HG02943 (cell line): Measurements from ENCODE around the gene SCYL1.
"Not testable (repeated sequence)": the region's sequence is repeated elsewhere in the genome, so short reads cannot be mapped to it uniquely, and the experiment has no call there.

Experiments
- ATAC-seq: cut with Tn5 transposase; IDR thresholded peaks from one replicate; pipeline ENCODE4 v1.9.1; 2021; ENCODE audit warnings: mild to moderate bottlenecking, low read depth, moderate library complexity; ENCODE audit not compliant: unreplicated experiment

The SCYL1 gene

DNA sequence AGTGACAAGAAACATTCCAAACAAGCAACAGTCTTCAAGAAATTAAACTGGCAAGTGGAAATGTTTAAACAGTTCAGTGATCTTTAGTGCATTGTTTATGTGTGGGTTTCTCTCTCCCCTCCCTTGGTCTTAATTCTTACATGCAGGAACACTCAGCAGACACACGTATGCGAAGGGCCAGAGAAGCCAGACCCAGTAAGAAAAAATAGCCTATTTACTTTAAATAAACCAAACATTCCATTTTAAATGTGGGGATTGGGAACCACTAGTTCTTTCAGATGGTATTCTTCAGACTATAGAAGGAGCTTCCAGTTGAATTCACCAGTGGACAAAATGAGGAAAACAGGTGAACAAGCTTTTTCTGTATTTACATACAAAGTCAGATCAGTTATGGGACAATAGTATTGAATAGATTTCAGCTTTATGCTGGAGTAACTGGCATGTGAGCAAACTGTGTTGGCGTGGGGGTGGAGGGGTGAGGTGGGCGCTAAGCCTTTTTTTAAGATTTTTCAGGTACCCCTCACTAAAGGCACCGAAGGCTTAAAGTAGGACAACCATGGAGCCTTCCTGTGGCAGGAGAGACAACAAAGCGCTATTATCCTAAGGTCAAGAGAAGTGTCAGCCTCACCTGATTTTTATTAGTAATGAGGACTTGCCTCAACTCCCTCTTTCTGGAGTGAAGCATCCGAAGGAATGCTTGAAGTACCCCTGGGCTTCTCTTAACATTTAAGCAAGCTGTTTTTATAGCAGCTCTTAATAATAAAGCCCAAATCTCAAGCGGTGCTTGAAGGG lies 20.0 kb upstream of the SCYL1 start:
- ATAC-seq: no peak

DNA sequence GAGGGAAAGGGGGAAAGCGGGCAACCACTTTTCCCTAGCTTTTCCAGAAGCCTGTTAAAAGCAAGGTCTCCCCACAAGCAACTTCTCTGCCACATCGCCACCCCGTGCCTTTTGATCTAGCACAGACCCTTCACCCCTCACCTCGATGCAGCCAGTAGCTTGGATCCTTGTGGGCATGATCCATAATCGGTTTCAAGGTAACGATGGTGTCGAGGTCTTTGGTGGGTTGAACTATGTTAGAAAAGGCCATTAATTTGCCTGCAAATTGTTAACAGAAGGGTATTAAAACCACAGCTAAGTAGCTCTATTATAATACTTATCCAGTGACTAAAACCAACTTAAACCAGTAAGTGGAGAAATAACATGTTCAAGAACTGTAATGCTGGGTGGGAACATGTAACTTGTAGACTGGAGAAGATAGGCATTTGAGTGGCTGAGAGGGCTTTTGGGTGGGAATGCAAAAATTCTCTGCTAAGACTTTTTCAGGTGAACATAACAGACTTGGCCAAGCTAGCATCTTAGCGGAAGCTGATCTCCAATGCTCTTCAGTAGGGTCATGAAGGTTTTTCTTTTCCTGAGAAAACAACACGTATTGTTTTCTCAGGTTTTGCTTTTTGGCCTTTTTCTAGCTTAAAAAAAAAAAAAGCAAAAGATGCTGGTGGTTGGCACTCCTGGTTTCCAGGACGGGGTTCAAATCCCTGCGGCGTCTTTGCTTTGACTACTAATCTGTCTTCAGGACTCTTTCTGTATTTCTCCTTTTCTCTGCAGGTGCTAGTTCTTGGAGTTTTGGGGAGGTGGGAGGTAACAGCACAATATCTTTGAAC lies 19.2 kb upstream of the SCYL1 start:
- no peak for ATAC-seq

DNA sequence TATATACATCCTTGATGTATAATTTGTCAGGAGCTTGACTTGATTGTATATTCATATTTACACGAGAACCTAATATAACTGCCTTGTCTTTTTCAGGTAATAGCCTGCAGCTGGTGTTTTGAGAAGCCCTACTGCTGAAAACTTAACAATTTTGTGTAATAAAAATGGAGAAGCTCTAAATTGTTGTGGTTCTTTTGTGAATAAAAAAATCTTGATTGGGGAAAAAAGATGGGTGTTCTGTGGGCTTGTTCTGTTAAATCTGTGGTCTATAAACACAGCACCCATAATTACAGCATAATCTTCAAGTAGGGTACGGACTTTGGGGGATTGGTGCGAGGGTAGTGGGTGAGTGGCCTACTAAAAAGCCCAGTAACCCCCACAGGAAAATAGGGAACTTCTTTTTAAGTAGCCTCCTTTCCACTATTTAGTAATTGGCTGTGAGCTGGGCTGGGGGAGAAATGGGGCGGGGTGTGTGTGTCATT lies 18.6 kb upstream of the SCYL1 start:
- no peak for ATAC-seq

DNA sequence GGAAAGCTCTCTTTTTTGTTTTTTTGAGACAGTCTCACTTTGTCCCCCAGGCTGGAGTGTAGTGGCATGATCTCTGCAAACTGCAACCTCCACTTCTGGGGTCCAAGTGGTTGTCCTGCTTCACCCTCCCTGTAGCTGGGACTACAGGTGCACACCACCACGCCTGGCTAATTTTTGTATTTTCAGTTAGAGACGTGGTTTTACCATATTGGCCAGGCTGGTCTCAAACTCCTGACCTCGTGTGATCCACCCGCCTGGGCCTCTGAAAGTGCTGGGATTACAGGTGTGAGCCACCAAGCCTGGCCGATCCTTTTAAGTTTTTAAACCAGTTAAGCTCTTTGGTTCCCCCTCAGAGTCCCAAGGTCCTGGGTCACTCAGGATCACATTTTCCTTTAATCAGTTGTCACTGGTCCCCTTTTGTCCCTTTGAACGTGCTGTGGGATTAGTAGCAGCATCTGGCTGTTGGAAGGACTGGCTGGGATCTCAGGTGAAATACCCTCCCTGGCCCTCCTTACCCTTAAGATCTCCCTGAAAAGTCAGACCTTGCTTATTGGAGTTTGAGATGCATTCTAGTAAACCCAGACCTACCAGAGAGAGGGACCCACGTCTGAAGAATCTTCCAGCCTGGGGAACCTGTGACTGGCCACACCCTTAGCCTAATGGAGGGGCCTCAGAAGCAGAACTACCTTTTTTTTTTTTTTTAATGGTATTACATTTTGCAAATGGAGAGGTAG lies 17.9 kb upstream of the SCYL1 start:
- ATAC-seq: peak; percentile 9

DNA sequence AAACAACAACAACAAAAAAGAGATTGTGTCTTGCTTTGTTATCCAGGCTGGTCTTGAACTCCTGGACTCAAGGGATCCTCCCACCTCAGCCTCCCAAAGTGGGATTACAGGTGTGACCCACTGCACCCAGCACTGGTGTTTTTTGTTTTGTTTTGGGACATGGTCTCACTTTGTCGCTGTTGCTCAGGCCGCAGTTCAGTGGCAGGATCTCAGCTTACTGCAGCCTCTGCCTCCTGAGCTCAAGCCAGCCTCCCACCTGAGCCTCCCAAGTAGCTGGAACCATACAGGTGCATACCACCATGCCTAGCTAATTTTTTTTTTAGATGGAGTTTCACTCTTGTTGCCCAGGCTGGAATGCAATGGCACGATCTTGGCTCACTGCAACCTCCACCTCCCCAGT lies 12.6 kb upstream of the SCYL1 start:
- ATAC-seq: not testable (repeated sequence)

DNA sequence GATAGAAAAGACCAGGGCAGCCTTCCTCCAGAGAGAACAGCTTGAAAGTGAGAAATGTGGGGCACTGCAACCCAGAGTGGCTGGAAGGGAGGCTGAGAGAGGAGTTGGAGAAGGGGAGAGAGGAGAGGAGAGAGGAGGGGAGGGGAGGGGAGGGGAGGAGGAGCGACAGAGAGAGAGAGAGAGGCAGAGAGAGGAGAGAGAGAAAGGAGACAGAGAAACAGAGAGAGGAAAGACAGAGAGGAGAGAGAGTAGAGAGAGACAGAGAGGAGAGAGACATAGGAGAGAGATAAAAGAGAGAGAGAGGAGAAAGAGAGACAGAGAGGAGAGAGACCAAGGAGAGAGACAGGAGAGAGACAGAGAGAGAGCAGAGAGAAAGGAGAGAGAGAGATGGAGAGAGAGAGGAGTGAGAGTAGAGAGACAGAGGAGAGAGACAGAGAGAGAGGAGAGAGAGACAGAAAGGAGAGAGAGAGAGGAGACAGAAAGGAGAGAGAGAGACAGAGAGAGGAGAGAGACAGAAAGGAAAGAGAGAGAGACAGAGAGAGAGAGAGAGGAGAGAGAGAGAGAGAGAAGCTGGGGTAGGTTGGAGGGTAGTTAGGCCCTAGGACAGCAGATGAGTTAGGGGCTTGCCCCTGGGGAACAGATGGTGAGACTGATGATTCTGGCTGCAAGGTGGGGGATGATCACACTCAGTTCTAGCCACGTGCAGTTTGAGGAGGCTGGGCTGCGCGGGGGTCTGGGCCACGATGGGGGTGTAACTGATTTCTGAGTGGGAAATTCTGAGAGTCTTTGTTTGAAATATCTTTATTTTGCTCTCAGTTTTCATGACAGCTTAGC lies 8.5 kb upstream of the SCYL1 start:
- no peak for ATAC-seq

DNA sequence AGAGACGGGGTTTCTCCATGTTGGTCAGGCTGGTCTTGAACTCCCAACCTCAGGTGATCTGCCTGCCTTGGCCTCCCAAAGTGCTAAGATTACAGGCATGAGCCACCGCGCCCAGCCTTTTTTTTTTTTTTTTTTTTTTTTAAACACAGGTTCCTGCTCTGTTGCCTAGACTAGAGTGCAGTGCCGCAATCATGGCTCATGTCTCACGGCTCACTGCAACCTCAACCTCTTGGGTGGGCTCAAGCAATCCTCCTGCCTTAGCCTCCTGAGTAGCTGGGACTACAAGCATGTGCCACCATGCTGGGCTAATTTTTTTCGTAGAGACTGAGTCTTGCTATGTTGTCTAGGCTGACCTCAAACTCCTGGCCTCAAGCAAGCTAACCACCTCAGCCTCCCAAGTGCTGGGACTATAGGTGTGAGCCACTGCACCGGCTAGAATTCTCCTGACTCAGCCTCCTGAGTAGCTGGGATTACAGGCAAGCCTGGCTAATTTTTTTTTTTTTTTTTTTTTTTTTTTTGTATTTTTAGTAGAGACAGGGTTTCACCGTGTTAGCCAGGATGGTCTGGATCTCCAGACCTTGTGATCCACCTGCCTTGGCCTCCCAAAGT lies 5.8 kb upstream of the SCYL1 start:
- ATAC-seq: not testable (repeated sequence)

DNA sequence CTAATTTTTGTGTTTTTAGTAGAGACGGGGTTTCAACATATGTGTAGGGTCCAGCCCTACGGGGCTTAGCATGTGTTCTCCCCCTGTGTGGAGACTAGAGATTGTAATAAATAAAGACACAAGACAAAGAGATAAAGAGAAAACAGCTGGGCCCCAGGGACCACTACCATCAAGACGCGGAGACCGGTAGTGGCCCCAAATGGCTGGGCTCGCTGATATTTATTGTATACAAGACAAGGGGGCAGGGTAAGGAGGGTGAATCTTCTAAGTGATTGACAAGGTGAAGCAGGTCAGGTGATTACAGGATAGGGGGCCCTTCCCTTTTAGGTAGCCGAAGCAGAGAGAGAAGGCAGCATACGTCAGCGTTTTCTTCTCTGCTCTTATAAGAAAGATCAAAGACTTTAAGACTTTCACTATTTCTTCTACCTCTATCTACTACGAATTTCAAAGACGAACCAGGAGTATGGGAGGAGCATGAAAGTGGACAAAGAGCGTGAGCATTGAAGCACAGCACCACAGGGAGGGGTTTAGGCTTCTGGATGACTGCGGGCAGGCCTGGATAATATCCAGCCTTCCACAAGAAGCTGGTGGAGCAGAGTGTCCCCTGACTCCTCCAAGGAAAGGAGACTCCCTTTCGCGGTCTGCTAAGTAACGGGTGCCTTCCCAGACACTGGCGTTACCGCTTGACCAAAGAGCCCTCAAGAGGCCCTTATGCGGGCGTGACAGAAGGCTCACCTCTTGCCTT lies 2.9 kb upstream of the SCYL1 start:
- not testable (repeated sequence) for ATAC-seq

DNA sequence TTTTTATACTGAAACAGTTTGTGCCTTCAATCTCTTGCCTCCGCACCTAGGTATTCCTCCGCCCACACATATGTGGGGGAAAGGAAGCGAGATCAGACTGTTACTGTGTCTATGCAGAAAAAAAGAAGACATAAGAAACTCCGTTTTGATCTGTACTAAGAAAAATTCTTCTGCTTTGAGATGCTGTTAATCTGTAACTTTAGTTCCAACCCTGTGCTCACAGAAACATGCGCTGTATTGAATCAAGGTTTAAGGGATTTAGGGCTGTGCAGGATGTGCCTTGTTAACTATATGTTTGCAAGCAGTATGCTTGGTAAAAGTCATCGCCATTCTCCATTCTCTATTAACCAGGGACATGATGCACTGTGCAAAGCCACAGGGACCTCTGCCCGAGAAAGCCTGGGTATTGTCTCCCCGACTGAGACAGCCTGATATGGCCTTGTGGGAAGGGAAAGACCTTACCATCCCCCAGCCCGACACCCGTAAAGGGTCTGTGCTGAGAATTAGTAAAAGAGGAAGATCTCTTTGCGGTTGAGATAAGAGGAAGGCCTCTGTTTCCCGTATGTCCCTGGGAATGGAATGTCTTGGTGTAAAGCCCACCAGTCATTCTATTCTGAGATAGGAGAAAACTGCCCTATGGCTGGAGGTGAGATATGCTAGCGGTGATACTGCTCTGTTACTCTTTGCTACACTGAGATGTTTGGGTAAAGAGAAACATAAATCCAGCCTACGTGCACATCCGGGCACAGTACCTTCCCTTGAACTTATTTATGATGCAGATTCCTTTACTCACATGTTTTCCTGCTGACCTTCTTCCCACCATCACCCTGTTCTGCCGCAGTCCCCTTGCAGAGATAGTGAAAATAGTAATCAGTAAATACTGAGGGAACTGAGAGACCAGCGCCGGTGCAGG lies 1.9 kb upstream of the SCYL1 start:
- ATAC-seq: not testable (repeated sequence)

DNA sequence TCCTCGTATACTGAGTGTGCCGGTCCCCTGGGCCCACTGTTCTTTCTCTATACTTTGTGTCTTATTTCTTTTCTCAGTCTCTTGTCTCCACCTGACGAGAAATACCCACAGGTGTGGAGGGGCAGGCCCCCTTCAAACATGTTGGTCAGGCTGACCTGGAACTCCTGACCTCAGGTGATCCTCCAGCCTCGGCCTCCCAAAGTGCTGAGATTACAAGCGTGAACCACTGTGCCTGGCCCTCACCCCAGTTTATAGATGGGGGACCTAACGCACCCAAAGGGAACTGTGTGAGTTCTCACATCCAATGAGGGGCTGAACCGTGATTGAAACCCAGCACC lies 1.3 kb upstream of the SCYL1 start:
- not testable (repeated sequence) for ATAC-seq

DNA sequence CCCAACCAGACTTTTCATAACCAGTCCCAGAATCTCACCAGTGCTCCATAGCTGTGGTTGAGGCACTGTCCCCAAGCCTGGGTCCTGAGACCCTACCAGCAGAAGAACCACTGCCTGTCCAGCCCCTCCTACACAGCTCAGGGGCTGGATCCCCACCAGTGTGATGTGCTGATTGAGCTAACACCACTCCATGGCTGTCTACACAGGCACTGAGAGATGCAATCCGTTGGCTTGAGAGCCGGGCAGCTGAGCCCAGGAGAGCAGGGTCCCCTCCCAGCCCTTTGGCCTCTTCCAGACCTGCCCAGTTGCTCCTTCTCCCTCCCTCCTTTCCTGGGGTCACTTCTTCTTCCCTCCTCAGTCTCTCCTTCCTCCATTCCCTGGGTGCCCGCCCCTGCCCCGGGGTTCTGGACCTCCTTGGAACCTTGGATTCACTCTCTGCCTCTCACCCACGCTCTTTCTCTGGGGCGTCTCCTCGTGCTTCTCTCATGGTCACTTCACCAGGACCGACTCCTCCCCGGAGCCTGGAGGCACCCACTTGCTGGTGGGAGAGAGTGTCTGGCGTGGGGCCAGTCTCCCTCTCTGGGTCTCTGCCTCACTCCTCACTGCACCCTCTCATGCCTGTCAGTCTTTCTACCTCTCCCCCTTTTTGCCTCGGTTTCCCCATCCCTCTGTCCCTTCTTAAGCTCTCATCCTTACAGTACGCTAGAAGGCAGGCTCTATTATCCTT lies 706 bp upstream of the SCYL1 start:
- no peak for ATAC-seq

DNA sequence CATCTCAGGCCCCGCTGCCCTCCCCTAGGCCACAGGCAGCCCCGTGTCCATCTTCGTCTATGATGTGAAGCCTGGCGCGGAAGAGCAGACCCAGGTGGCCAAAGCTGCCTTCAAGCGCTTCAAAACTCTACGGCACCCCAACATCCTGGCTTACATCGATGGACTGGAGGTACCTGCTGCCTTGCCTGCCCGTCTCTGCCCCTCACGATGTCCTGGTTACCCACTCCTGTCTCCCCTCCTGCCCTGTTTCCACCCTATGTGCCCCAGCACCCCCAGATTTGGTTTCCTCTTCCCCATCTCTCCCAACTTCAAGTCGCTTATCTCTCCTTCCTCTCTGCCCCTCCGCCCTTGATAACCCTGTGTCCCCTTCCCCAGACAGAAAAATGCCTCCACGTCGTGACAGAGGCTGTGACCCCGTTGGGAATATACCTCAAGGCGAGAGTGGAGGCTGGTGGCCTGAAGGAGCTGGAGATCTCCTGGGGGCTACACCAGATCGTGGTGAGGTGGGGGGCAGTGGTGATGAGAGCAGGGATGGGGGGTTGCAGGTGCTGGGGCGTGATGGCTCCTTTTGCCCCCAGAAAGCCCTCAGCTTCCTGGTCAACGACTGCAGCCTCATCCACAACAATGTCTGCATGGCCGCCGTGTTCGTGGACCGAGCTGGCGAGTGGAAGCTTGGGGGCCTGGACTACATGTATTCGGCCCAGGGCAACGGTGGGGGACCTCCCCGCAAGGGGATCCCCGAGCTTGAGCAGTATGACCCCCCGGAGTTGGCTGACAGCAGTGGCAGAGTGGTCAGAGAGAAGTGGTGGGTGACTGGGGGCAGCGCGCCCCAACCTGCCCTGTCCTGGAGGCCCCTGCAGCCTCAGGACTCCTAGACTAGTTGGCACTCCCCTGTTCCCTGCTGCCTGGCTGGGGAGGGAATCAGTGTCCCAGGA lies 930 bp downstream of the SCYL1 start:
- ATAC-seq: no peak

DNA sequence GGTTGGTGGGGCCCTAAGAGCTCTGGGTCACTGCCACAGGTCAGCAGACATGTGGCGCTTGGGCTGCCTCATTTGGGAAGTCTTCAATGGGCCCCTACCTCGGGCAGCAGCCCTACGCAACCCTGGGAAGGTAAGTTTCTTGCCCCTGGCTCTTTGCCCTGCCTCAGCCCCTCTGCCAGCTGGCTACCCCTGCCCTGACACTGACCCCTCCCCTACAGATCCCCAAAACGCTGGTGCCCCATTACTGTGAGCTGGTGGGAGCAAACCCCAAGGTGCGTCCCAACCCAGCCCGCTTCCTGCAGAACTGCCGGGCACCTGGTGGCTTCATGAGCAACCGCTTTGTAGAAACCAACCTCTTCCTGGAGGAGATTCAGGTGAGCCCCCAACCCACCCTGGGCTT lies 1.9 kb downstream of the SCYL1 start:
- no peak for ATAC-seq

DNA sequence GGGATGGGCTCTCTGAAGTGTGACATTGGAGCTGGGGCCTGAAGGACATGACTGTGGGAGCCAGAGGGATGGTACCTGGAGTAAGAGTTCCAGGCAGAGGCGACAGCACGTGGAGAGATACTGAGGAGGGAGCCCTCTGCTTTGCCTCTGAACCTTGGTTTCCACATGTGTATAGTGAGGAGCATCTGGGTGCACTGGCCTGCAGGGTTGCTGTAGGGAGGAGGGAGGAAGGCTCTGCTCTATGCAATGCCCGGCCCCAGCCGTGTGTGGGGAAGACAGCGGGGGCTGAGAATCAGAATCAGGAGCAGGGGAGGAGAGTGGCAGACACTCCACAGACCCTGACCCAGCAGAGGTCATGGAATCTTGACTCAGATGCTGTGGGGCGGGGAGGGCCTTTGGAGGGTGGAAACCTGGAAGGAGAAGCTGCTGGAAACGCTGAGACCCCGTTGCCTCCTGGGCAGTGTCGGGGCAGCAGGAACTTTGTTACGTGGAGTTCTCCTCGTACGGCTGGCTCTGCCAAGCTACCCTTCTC lies 4.0 kb downstream of the SCYL1 start:
- no peak for ATAC-seq

DNA sequence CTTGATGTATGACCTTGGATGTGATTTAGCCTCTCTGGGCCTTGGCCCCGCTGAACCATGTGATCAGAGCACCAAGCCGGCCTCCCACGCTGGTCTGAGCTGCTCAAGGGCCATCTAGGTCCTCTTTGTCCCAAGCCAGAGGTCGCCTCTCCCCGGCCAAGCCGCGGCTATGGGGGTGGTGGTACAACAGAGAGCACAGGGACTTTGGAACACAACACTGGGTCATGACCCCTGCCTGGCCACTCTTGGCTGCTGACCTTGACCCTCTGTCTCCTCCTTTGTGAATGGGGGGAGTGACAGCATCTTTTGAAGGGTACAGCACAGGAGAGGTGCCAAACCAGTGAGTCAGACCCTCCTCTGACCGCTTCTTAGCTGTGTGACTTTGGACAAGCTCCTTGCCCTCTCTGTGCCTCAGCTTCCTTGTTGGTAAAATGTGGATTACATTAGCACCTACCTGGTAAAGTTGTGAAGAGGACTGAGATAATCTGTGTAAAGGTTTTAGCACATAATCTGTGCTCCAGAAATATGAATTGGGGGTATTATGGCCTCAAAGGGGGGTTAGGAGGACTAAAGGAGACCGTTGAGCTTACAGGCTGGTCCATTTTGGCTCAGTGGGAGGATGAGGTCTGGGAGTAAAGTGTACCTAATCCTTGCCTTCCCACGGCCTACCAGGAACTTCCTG lies 4.7 kb downstream of the SCYL1 start:
- ATAC-seq: no peak

DNA sequence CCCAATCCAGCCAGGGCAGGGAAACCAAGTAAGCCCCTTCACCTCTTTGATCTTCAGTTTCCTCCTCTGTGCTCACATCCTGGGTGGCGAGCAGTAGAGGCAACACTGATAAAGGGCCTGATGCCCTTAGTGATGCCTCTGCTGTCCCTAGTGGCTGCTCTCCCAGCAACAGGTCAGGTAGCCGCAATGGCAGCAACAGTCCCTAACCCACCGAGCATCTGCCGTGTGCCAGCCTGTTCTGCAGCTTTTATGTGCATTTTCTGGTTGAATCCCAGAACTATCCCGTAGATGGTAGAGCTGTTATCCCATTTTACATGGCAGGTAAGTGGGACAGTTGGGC lies 5.2 kb downstream of the SCYL1 start:
- ATAC-seq: no peak
